Large intestine (tissue), 3 donors: ENCODE results near the gene PCDHA13. TPM values are rescaled to one million over a fixed set of nuclear protein-coding genes. Genes with fewer than 3 reads are reported as not detected.

ENCODE experiments used
- DNase-seq, 2 donors: peaks; one replicate each; pipeline versions ENCODE4 v3.0.0 to v3.0.0-alpha.2; 2013
- H3K27ac ChIP-seq: one replicate; pipeline ENCODE4 v1.5.1; 2013; ENCODE audit warnings: low read length
- H3K27me3 ChIP-seq: 2 replicates; pipeline ENCODE4 v1.6.1; 2013; ENCODE audit warnings: low read length; ENCODE audit not compliant: control insufficient read depth, insufficient read depth
- H3K36me3 ChIP-seq: 2 replicates; pipeline ENCODE4 v1.6.1; 2013; ENCODE audit warnings: low read length; ENCODE audit not compliant: control insufficient read depth, insufficient read depth
- H3K4me1 ChIP-seq: one replicate; pipeline ENCODE4 v1.6.1; 2013; ENCODE audit warnings: low read length; ENCODE audit not compliant: control insufficient read depth, insufficient read depth
- H3K4me3 ChIP-seq: one replicate; pipeline ENCODE4 v1.5.1; 2013; ENCODE audit warnings: low read length
- H3K9me3 ChIP-seq: one replicate; pipeline ENCODE4 v1.6.1; 2013; ENCODE audit warnings: mild to moderate bottlenecking, low read depth, low read length, moderate library complexity; ENCODE audit not compliant: control insufficient read depth
- WGBS: methylation state at CpG from one replicate; pipeline ENCODE4 v1.1.5; 2013; ENCODE audit warnings: low lambda C conversion rate; ENCODE audit not compliant: insufficient coverage; 5-methylcytosine and 5-hydroxymethylcytosine counted together
- polyA plus RNA-seq: library from polyadenylated mRNA; unstranded; fragments of 120-200 nt; gene quantifications from one replicate; pipeline ENCODE4 v1.2.1, GENCODE V29; 2013

The PCDHA13 gene
- polyA plus RNA-seq, 1 donor, result 0.72 TPM

- no peaks in the 10 kb centered on the region for H3K36me3 ChIP-seq
- 10% methylated on average over 2 of the region's 74 CpGs for WGBS
- H3K27ac ChIP-seq, result no peak overlapping the region
- H3K9me3 ChIP-seq, result peaks cover 16% of the 10 kb centered on the region
- peaks cover 42% of the 10 kb centered on the region for H3K27me3 ChIP-seq
- H3K4me1 ChIP-seq, result no peaks in the 10 kb centered on the region
- peak; percentile 10 to 39 for DNase-seq
- H3K4me3 ChIP-seq, result peak overlapping the region; percentile 23
Observed at GRCh38 chr5:140926443-140927227, 44.7 kb downstream of the PCDHA13 start.

- Histone ChIP-seq H3K4me3 (peak overlapping the region; percentile 23), H3K36me3 (no peaks in the 10 kb centered on the region), H3K27me3 (peaks cover 42% of the 10 kb centered on the region), H3K9me3 (peaks cover 16% of the 10 kb centered on the region), H3K27ac (no peak overlapping the region), H3K4me1 (no peaks in the 10 kb centered on the region)
- no peak for DNase-seq
- WGBS, result no CpG with 5 or more reads among the region's 26 CpGs
Observed at GRCh38 chr5:140927228-140927573, 45.3 kb downstream of the PCDHA13 start.

Other genes with a start within 250 kb of the PCDHA13 start
- 13.2 TPM for gene CD14, start 248.9 kb upstream of the PCDHA13 start, polyA plus RNA-seq
- 15.3 TPM for gene TMCO6, start 242.7 kb upstream of the PCDHA13 start, polyA plus RNA-seq
- gene NDUFA2, start 234.5 kb upstream of the PCDHA13 start, polyA plus RNA-seq, result 77.8 TPM
- gene IK, start 234.3 kb upstream of the PCDHA13 start, polyA plus RNA-seq, result 104 TPM
- 19.9 TPM for gene WDR55, start 217.2 kb upstream of the PCDHA13 start, polyA plus RNA-seq
- gene DND1, start 208.5 kb upstream of the PCDHA13 start, polyA plus RNA-seq, result 0.22 TPM
- 55.4 TPM for gene HARS1, start 190.8 kb upstream of the PCDHA13 start, polyA plus RNA-seq
- gene HARS2, start 190.7 kb upstream of the PCDHA13 start, polyA plus RNA-seq, result 39.2 TPM
- gene ZMAT2, start 181.7 kb upstream of the PCDHA13 start, polyA plus RNA-seq, result 78.7 TPM
- 0.55 TPM for gene PCDHA1, start 96.0 kb upstream of the PCDHA13 start, polyA plus RNA-seq
- 0.81 TPM for gene PCDHA2, start 87.3 kb upstream of the PCDHA13 start, polyA plus RNA-seq
- 0.85 TPM for gene PCDHA3, start 81.1 kb upstream of the PCDHA13 start, polyA plus RNA-seq
- 1.3 TPM for gene PCDHA4, start 75.1 kb upstream of the PCDHA13 start, polyA plus RNA-seq
- 0.46 TPM for gene PCDHA5, start 60.5 kb upstream of the PCDHA13 start, polyA plus RNA-seq
- 0.85 TPM for gene PCDHA6, start 54.2 kb upstream of the PCDHA13 start, polyA plus RNA-seq
- 0.31 TPM for gene PCDHA7, start 47.9 kb upstream of the PCDHA13 start, polyA plus RNA-seq
- gene PCDHA8, start 40.9 kb upstream of the PCDHA13 start, polyA plus RNA-seq, result 0.43 TPM
- gene PCDHA9, start 33.7 kb upstream of the PCDHA13 start, polyA plus RNA-seq, result 0.24 TPM
- gene PCDHA10, start 26.2 kb upstream of the PCDHA13 start, polyA plus RNA-seq, result 1.1 TPM
- 1.3 TPM for gene PCDHA11, start 13.2 kb upstream of the PCDHA13 start, polyA plus RNA-seq
- 0.48 TPM for gene PCDHA12, start 6.8 kb upstream of the PCDHA13 start, polyA plus RNA-seq
- gene PCDHAC1, start 44.2 kb downstream of the PCDHA13 start, polyA plus RNA-seq, result 1.2 TPM
- 2.4 TPM for gene PCDHAC2, start 84.4 kb downstream of the PCDHA13 start, polyA plus RNA-seq
- gene PCDHB1, start 169.2 kb downstream of the PCDHA13 start, polyA plus RNA-seq, result 0.31 TPM
- gene PCDHB2, start 212.5 kb downstream of the PCDHA13 start, polyA plus RNA-seq, result 1.7 TPM
- 1.1 TPM for gene PCDHB3, start 218.3 kb downstream of the PCDHA13 start, polyA plus RNA-seq
- gene PCDHB4, start 239.7 kb downstream of the PCDHA13 start, polyA plus RNA-seq, result 1.6 TPM